NCI-H2171 treated with DMSO at 0.1 percent for 48 hours (cell line): ENCODE measurements around the gene ELN.
A peak's percentile ranks its signal among the peaks of the same experiment; 100 is the strongest.
"Not testable (repeated sequence)": the region's sequence is repeated elsewhere in the genome, so short reads cannot be mapped to it uniquely, and the experiment has no call there.

Experiments
- DNase-seq: peaks from one replicate; lab custom pipeline; 2025; lab: John Stamatoyannopoulos, UW

The ELN gene

DNA sequence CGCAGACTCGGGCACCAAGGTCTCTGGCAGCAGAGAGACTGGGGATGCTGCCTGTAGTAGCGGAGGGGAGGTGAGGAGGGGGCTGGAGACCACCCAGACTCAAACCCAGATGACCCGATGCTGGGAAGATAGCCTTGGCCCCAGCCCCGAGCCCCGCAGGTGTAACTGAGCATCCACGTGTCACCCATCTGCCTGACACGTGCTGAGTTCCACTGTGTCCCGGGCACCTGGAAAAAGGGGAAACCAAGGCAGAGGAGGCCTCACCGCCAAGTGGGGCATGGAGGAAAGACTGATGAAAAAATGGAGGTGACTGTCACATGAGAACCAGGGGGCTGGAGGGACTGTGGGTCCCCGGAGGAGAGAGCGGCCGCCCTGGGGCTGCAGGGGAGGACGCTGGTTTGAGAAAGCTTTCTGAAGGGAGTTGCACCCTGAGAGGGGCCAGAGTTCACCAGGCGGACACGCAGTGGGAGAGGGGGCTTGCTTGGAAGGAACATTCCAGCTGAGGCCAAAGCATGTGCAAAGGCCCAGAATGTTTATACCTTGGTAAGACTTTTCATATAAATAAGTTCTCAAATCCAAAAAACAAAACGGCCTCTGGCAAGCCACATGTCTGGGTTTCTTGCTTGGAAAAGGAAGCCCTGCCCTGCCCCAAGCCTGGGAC, 27.4 kb upstream of the ELN start:
- no peak for DNase-seq

DNA sequence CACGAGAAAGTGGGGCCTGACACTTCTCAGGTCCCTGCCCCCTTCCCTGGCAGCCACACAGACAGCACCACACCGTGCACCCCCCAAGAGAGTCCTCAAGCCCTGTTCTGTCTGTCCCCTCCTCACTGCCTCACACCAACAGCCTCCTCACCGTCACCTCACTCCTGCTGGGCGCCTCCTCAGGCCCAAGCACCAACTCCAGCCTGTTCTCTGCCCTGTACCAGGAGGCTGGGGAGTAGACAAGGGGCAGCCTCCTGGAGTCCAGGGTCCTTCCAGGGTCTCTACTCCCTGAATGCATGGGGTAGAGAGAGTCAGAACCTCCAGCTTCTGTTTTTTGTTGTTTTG, 26.9 kb upstream of the ELN start:
- no peak for DNase-seq

- no peak for DNase-seq
Observed at GRCh38 chr7:74002474-74003017, 25.4 kb upstream of the ELN start.

DNA sequence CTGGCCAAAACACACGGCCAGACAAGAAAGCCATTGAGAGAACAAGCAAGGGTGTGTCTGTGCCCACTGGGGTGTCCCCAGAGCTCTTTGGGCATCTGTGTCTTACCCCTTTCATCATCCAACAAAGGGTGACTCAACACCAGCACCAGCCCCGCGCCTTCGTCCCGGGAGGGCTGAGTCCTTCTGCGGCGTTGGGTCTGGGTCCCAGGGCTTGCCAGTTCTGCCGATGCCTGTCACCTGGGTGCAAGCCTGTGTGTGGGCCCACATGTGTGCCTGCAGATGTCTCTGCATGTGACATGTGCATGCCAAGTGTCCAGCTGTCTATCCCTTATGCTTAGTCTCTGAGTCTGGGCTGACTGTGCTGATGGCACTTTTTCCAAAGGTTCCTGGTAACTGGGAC, 24.4 kb upstream of the ELN start:
- DNase-seq, result no peak

- DNase-seq, result no peak
Observed at GRCh38 chr7:74006032-74006431, 21.9 kb upstream of the ELN start.

DNA sequence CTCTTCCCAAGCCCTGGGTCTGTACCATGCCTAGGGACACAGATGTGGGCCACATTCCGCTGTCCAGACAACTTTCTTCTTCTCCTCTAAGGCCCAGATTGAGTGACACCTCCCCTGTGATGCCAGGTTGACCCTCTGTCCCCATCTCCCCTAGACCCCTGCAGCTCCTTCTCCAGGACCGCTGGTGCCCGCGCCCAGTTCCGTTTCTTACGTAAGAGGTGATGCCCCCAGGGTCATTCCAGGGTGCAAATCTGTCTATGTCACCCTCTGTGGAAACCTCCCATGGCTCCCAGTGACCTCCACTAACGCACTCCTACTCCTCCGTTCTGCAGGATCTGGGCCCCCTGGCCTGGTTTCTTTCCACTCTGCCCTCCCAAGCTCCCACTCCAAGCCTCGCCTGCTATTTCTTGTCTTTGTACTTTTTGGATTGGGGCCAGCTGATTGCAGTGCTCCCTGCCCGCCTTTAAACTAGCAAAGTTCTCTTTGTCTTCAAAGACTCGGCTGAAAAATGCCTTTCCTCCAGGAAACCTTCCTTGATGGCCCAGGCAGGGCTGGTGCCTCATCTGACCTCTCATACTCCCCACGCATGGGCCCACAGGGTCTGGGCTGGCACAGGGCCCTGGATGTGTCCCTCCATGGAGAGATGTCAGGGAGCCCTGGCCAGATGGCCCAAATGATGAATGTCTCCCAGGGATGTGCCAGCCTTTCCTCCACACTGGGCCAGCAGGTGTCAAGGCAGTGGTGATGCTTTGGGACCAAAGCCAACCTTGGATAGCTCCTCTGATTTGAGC, 21.3 kb upstream of the ELN start:
- DNase-seq, result peak; percentile 53

GRCh38 chr7:74007242-74007567, 20.8 kb upstream of the ELN start:
- DNase-seq, result no peak

DNA sequence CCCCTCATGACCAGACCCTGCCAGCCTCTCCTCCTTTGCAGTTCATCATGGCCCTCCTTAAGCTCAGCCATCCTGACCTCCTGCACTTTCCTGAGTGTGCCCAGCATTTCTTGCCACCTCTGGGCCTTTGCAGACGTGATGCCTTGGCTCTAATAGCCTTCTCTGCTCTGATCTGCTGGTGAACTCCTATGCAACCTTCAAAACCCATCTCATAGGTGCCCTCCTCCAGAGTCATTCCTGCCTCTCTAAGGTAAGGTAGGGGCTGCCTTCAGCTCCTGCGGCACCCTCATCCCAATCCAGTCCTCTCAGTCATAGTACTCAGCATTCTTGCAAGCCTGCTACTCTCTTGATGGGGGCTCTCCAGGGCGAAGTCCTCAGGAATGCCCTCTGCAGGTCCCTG, 19.3 kb upstream of the ELN start:
- no peak for DNase-seq

DNA sequence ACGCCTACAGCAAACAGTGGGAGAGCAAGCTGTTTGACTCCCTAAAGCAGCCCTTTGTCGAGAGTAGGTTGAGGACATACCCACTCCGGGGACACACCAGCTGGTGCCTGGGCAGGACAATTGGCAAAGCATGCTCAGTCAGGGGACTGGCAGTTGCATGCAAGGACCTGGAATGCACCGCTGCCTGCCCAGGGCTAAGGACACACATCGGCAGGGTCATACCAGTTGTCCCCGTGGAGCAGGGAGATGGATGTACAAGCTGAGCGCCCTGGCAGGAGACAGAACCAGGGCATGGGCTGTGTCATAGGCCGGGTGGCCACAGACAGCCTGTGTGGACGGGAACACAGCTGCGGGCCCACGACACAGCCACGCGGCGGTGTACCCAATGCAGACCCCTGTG, 18.3 kb upstream of the ELN start:
- DNase-seq, result no peak

DNA sequence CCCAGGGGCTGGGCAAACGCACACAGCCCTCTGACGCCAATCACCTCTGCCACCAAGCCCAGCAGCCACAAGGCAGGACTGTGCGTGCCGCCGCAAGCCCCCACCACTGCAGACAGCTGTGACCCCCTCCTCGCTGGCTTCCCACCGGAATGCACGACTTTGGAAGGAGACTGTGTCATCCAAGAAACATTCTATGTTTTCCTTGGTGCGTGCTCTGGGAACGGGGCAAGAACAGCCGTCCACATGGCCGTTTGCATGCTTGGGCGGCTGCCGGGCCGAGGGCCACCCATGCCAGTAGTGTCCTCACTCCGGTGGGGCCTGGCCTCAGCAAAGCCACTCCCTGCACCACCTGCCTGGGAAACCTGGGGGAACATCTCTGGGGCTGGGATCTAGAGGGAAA, 17.6 kb upstream of the ELN start:
- no peak for DNase-seq

- not testable (repeated sequence) for DNase-seq
Observed at GRCh38 chr7:74011421-74011820, 16.6 kb upstream of the ELN start.

- DNase-seq, result no peak
Observed at GRCh38 chr7:74012842-74013249, 15.1 kb upstream of the ELN start.

DNA sequence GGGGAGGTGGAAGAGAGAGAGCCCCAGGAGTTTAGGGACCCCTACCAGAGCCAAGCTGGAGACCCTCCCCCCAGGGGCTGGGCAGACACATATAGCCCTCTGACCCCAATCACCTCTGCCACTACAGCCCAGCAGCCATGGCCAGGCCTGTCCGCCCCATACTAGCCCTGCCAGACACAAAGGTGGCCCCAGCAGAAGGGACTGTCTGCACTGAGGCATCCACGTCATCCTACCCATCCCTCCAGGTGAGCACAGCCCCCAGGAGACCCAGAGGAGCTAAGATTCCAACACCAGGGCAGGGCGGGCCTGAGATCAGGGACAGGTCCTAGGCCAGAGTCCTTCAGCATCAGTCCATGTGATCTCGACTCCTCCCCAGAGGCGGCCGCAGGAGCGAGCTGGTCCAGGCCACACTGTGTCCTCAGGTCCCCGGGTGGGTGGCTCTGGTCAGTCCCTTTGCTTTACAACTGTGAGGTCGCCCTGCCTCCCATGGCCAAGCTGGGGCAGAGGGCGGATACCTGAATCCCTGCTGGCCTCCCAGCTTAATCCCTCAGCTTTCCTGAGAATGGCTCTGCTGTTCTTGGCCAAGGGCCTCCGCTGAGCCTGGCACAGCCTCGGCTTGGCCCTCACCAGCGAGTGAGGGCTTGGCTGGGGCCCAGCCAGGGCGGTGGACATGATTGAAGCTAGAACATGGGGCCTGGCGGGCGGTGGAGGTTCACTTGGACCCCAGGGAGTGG, 14.3 kb upstream of the ELN start:
- no peak for DNase-seq

GRCh38 chr7:74014931-74015330, 13.0 kb upstream of the ELN start:
- no peak for DNase-seq

DNA sequence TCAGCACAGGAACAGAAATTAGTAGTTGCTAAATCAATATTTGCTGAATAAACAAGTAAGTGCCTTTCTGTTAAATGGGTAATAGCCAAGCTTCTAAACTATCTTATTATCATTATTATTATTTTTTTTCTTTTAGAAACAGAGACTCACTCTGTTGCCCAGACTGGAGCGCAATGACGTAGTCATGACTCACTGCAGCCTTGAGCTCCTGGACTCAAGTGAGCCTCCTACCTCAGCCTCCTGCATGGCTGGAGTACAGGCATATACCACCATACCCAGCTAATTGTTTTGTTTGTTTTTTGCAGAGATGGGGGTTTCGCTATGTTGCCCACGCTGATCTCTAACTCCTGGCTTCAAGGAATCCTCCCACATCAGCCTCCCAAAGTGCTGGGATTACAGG, 12.3 kb upstream of the ELN start:
- DNase-seq, result no peak

- no peak for DNase-seq
Observed at GRCh38 chr7:74017125-74017524, 10.8 kb upstream of the ELN start.

GRCh38 chr7:74018246-74018895, 9.6 kb upstream of the ELN start:
- peak; percentile 70 for DNase-seq

DNA sequence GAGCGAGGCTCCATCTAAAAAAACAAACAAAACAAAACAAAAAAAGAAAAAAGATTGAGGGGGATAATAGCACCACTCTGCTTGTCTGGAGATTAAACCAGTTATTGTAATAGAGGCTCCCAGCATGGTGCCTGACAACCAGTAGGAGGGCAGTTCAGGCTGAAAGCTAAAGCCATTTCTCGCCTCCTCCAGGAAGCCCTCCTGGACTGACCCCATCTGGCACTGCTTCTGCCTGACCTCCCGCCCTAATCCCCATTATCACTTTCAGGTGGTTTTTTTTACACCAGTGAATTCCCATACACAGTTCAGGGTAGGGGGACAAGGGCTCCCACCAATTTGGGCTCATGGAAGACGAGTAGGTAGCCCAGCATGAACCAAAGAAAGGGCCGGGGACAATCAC, 8.8 kb upstream of the ELN start:
- no peak for DNase-seq

DNA sequence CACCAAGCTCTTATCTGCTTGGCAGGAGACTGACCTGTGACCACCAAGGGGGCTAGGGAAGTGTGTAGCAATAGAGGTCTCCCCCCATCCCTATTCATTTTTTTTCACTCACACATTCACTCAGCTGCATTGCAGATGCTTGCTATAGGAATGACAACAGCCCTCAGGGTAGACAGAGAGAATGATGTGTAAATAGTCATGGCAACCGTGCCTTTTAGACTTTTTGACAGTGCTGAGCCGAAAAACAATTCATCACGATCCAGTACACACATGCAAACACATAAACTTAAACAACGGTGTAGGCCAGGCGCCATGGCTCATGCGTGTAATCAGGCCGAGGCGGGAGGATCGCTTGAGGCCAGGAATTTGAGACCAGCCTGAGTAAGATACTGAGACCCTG, 7.6 kb upstream of the ELN start:
- no peak for DNase-seq

DNA sequence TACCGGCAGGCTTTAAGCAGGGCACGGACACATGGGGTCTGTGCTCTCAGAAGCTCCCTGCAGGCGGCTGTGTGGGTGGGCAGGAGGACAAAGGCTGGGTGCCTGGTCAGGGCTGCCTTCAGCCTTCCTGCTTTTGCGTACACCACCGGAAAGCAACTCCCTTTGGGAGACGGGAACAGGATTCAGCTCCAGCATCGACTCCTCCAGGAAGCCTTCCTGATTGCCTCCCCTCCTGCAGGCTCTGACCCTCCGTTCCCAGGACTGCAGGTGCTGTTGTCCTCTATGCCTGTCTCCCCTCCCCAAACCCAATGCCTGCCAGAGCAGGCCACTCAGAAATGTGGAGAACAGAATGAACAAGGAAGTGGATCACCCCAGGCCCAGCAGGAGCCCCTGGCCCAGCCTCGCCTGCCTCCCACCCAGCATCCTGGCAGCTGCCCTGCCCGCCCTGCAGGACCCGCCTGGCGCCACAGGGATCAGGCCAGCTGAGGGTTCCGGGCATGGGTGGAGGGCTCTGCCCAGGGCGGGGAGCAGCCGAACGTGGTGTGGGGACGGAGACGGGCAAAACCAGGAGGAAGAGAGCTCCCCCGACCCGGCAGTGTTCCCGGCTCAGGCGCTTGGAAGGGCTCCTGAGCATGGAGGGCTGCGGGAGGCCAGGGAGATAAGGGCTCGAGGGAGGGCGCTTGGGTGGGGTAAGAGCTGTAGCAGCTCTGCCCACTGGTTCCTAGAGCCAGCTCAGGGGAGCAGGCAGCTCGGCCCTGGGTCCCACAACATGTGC, 6.2 kb upstream of the ELN start:
- no peak for DNase-seq

- DNase-seq, result no peak
Observed at GRCh38 chr7:74022507-74022906, 5.5 kb upstream of the ELN start.

DNA sequence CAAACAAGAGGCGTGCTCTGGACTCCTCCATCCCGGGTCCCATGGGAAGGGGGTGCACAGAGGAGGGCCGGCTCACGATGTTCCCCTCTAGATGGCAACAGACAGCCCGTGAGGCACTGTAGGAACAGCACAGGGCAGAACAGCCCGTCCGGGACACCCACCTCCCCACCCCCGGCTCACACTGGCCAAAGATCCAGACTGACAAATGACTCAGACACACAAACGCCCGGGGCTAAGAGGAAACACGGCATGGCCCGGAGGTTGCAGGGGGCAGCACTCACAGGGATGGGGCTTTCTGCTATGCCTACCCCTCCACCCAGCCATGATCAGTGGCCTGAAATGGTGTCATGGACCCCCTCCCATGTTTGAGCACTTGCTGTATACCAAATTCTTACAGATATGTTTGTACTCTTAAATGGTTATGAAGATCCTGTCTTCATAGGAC, 4.9 kb upstream of the ELN start:
- DNase-seq, result no peak
